MM.1S (cell line): Measurements from ENCODE around the gene NME7.

Experiments used
- EZH2 ChIP-seq: fragments of 300-600 bp; sonication (generic); optimal IDR thresholded peaks from 2 replicates; pipeline ENCODE3; 2017; ENCODE audit warnings: low read depth, mild to moderate bottlenecking, antibody characterized with exemption, low read length, mixed read lengths
- EZH2phosphoT487 ChIP-seq: fragments of 300-600 bp; sonication (generic); IDR thresholded peaks from 2 replicates; pipeline ENCODE4 v1.6.1; 2018; ENCODE audit warnings: antibody characterized with exemption, low read length
- TF ChIP-seq, protein P1 (sequence below): fragments of 300-600 bp; sonication (generic); IDR thresholded peaks from 2 replicates; pipeline ENCODE4 v1.5.1; 2016; ENCODE audit warnings: antibody characterized with exemption, low read length, mixed read lengths

- TF ChIP-seq, protein P1, sequence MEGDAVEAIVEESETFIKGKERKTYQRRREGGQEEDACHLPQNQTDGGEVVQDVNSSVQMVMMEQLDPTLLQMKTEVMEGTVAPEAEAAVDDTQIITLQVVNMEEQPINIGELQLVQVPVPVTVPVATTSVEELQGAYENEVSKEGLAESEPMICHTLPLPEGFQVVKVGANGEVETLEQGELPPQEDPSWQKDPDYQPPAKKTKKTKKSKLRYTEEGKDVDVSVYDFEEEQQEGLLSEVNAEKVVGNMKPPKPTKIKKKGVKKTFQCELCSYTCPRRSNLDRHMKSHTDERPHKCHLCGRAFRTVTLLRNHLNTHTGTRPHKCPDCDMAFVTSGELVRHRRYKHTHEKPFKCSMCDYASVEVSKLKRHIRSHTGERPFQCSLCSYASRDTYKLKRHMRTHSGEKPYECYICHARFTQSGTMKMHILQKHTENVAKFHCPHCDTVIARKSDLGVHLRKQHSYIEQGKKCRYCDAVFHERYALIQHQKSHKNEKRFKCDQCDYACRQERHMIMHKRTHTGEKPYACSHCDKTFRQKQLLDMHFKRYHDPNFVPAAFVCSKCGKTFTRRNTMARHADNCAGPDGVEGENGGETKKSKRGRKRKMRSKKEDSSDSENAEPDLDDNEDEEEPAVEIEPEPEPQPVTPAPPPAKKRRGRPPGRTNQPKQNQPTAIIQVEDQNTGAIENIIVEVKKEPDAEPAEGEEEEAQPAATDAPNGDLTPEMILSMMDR, result no peak
- no peak for TF ChIP-seq EZH2
- no peak for TF ChIP-seq EZH2phosphoT487
Observed at GRCh38 chr1:169143346-169143745, 224.3 kb downstream of the NME7 start.
